H1 (cell line): Measurements from ENCODE around the gene PFDN5. TPM values are rescaled to one million over a fixed set of nuclear protein-coding genes. Genes with fewer than 3 reads are reported as not detected.

Source experiments
- ATF2 ChIP-seq: IDR thresholded peaks from 2 replicates; pipeline ENCODE4 v1.6.1; 2012; ENCODE audit warnings: low read length, inconsistent platforms
- JUND ChIP-seq: IDR thresholded peaks from 2 replicates; pipeline ENCODE4 v1.6.1; 2011; ENCODE audit warnings: mild to moderate bottlenecking, improper control_type of control experiment, low read length
- POLR2A ChIP-seq, 2 experiments: IDR thresholded peaks; 1 replicate in 1 of 2; 2 replicates in 1 of 2; pipeline ENCODE4 v1.6.1; 2011; ENCODE audit warnings: low read depth in 2 of 2, low read length in 2 of 2, mild to moderate bottlenecking in 2 of 2; ENCODE audit errors: control extremely low read depth in 1 of 2
- POLR2AphosphoS5 ChIP-seq: IDR thresholded peaks from 2 replicates; pipeline ENCODE4 v1.6.1; 2011; ENCODE audit warnings: low read depth, low read length
- RBBP5 ChIP-seq: IDR thresholded peaks from 2 replicates; pipeline ENCODE4 v1.7.1; 2012; ENCODE audit warnings: low read depth, mild to moderate bottlenecking, inconsistent platforms, low read length, moderate library complexity, borderline replicate concordance
- polyA plus RNA-seq, 7 experiments: library from polyadenylated mRNA; depleted of rRNA in 3 of 7; stranded (reverse) in 5 of 7; unstranded in 2 of 7; fragments of >200 nt in 5 of 7; fragments of 200-250 nt in 2 of 7; gene quantifications; 1 replicate in 5 of 7; 2 replicates in 1 of 7; 4 replicates in 1 of 7; pipeline versions ENCODE4 v1.2.1 to v1.2.3, GENCODE V29; 2011 to 2013; ENCODE audit warnings: missing spikeins in 2 of 7, mixed read lengths in 2 of 7
- total RNA-seq: library from RNA; stranded (reverse); fragmentation: NEBNext Ultra II Directional; extraction: Animal tissue kit (Norgen Biotek cat#: 25700); gene quantifications from 2 replicates; pipeline ENCODE4 v1.2.1, GENCODE V29; 2021

The PFDN5 gene
- total and polyA plus RNA-seq, 2 of the 8 experiments (the other 6 are each of a cell fraction or from before 2014, with no cell fraction given) = 290 to 630 TPM

DNA sequence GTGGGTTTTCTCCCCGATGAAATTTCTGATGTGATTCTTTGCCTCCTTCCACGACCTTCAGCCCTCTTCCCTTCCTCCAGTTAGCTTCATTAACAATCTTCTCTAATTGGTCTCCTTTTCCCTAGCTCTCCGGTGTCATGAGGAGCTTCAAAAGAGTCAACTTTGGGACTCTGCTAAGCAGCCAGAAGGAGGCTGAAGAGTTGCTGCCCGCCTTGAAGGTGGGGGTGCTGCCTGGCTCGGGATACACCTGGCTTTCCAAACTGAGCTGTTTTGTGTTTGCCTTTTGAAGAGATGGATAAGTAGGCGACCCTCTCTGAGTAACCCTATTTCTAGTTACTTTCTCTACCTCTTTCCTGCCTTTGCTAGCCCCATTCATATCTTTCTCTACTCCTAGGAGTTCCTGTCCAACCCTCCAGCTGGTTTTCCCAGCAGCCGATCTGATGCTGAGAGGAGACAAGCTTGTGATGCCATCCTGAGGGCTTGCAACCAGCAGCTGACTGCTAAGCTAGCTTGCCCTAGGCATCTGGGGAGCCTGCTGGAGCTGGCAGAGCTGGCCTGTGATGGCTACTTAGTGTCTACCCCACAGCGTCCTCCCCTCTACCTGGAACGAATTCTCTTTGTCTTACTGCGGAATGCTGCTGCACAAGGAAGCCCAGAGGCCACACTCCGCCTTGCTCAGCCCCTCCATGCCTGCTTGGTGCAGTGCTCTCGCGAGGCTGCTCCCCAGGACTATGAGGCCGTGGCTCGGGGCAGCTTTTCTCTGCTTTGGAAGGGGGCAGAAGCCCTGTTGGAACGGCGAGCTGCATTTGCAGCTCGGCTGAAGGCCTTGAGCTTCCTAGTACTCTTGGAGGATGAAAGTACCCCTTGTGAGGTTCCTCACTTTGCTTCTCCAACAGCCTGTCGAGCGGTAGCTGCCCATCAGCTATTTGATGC lies 26.4 kb upstream of the PFDN5 start (continued):
- no peak for TF ChIP-seq ATF2
- TF ChIP-seq POLR2AphosphoS5 = no peak
- no peak for TF ChIP-seq JUND
- no peak for TF ChIP-seq POLR2A (IDR thresholded peaks at IDR 0.05; ENCODE audit: control extremely low read depth in 1 of 2, low read depth in 2 of 2, low read length in 2 of 2)
- no peak for TF ChIP-seq RBBP5
- TF ChIP-seq, all 59 proteins: peak for 0
